Tibial nerve (tissue), 4 donors: ENCODE data around the gene BMPR1A.

Source experiments
- CTCF ChIP-seq, 5 experiments: fragments of 200-600 bp in 3 of 5; fragments of 450-650 bp in 2 of 5; sonication (generic) in 3 of 5; IDR thresholded peaks; one replicate each; pipeline ENCODE4 v1.5.1; 2016 to 2019; ENCODE audit warnings: antibody characterized with exemption in 5 of 5, mild to moderate bottlenecking in 3 of 5, moderate library complexity in 2 of 5
- EP300 ChIP-seq, 2 donors: sonication (generic); formaldehyde crosslinking; IDR thresholded peaks; one replicate each; pipeline ENCODE4 v1.6.1; 2017; ENCODE audit warnings: antibody characterized with exemption in 2 of 2, mild to moderate bottlenecking in 1 of 2
- POLR2A ChIP-seq, 2 donors: fragments of 450-650 bp; IDR thresholded peaks; one replicate each; pipeline ENCODE4 v1.6.1; 2017; ENCODE audit warnings: antibody characterized with exemption in 2 of 2, mild to moderate bottlenecking in 2 of 2, moderate library complexity in 2 of 2

- TF ChIP-seq CTCF (IDR thresholded peaks at IDR 0.05) (no peak), EP300 (IDR thresholded peaks at IDR 0.05) (no peak), POLR2A (IDR thresholded peaks at IDR 0.05) (no peak)
Observed at GRCh38 chr10:86922553-86922961, 166.1 kb downstream of the BMPR1A start.
